ENCODE results near the gene PARP14.

- TF ChIP-seq EZH2 (IDR thresholded peaks at IDR 0.05; ENCODE audit: low read depth) = no peak
- TF ChIP-seq, protein P1, sequence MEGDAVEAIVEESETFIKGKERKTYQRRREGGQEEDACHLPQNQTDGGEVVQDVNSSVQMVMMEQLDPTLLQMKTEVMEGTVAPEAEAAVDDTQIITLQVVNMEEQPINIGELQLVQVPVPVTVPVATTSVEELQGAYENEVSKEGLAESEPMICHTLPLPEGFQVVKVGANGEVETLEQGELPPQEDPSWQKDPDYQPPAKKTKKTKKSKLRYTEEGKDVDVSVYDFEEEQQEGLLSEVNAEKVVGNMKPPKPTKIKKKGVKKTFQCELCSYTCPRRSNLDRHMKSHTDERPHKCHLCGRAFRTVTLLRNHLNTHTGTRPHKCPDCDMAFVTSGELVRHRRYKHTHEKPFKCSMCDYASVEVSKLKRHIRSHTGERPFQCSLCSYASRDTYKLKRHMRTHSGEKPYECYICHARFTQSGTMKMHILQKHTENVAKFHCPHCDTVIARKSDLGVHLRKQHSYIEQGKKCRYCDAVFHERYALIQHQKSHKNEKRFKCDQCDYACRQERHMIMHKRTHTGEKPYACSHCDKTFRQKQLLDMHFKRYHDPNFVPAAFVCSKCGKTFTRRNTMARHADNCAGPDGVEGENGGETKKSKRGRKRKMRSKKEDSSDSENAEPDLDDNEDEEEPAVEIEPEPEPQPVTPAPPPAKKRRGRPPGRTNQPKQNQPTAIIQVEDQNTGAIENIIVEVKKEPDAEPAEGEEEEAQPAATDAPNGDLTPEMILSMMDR (conservative IDR thresholded peaks at IDR 0.05) = no peak
Measured at GRCh38 chr3:122745369-122746021, 64.9 kb downstream of the PARP14 start.

Data from PC-9 (cell line).